Stimulated activated CD8-positive, alpha-beta memory T cell treated with anti-CD3 and anti-CD28 coated beads, Interleukin-2, amount 100 ng/mL, for 1 hour (primary cell): ENCODE data around the gene FAM156B.
"Not testable (repeated sequence)": the region's sequence is repeated elsewhere in the genome, so short reads cannot be mapped to it uniquely, and the experiment has no call there.

ENCODE experiments used
- DNase-seq, 2 donors: peaks; one replicate each; pipeline ENCODE4 v3.0.0-alpha.2; 2020; ENCODE audit warnings: low read depth in 2 of 2

FAM156B gene

GRCh38 chrX:52923781-52924241 is 26.7 kb downstream of the FAM156B start:
- DNase-seq = no peak

DNA sequence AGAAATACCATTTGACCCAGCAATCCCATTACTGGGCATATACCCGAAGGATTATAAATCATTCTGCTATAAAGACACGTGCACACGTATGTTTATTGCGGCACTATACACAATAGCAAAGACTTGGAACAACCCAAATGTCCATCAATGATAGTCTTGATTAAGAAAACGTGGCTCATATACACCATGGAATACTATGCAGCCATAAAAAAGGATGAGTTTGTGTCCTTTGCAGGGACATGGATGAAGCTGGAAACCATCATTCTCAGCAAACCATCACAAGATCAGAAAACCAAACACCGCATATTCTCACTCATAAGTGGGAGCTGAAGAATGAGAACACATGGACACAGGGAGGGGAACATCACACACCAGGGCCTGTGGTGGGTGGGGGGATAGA is 33.1 kb downstream of the FAM156B start:
- DNase-seq = not testable (repeated sequence)

- DNase-seq = no peak
Measured at GRCh38 chrX:52933213-52933612, 36.1 kb downstream of the FAM156B start.

DNA sequence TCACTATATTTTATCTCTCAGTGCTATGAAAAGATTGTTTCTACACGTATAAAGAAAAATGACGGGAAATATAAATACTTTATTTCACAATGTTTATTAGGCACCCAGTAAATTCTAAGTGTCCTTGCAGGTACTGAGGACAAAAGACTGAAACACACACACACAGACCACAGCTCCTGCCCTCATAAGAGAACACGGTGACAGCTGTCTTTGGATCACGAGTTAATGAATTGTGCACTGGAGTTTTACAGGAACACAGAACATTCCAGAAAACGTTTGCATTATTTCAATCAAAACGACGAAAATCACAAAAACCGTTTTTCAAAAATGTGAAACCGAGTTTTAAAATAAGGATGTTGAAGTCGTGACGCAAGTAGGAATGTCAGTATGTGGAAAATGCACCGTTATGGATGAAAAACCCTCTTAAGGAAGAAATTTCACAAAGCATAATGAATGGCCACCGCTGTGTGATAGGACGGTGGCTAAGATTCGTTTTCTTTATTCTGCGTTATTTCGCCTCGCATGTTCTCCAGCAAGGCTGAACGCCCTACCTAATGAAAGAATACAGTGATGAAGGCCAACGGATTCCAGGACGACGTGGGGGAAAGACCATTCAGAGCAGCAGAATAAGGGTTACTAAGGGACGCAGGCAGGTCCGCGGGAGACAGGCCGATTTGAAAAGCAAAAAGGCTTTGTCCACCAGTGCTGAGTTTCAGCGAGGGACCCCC is 37.0 kb downstream of the FAM156B start:
- no peak for DNase-seq

DNA sequence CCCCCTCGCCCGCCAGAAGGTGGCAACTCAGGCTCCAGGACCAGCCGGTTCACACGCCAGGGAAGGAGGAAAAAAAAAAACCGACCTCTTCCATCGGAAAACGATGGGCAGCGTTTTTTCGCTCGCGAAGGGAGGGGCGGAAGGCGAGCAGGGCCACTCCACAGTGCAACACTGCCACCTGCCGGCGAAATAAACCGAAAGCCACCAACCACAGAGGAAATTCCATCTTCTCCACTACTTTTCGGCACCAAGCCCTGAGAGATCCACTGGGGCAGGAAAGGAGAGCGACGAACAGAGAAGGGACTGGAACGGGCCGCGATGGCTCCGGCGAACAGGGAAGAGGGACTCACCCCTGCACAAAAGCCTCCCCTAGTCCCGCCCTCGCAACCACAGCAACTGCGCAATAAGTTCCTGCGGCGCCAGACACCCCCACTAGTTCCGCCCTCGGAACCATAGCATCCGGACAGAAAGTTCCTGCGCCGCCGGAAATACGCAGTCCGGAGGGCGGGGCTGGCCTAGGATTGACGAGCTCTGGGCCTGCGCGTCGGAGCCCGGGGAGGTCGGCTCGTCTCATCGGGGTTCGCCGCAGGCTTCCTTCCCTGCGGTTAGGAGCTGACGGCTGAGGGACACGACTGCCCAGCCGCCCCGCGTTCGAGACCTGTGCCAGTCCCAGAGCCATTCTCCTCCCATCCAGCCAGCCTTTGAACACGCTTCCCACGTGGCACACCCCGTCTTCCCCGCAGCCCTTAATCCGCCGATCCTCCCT is 37.8 kb downstream of the FAM156B start:
- DNase-seq = peak; percentile 81 to 93

- not testable (repeated sequence) for DNase-seq
Measured at GRCh38 chrX:52935470-52935784, 38.3 kb downstream of the FAM156B start.

DNA sequence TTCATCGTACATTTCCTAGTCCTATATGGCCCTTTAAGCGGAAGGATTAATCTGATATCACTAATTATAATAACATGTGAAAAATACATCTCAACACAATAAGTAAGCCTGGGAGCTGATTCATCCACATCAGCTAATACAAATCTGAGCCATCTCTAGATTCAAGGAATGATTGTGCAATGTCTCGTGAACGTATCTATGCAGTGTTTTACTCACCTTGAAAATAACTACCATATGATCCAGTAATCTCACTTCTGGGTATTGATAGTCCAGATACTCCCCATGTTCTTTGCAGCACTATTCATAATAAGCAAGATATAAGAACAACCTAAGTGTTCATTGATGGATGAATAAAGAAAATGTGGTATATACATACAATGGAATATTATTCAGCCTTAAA is 43.6 kb downstream of the FAM156B start:
- not testable (repeated sequence) for DNase-seq

GRCh38 chrX:52941728-52942127 is 44.6 kb downstream of the FAM156B start:
- DNase-seq = not testable (repeated sequence)

- DNase-seq = not testable (repeated sequence)
Measured at GRCh38 chrX:52945838-52946494, 48.8 kb downstream of the FAM156B start.

DNA sequence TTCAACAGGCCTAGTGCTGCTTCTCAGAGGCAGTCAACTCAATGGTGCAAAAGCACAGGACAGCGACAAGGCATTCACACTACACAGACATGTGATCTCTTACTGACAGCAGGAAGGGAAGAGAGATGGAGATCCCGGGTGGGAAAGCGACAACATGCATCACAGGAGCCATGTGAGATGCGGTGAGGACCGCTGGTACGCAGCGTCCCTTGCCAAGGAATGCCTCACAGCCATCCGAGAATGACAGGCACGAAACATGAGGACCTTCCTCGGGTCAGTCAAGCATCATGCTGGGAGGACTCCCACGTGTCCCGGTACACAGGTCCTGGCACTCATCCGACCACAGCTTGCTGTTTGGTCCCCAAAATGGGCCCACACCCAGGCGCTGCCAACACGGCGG is 50.4 kb downstream of the FAM156B start:
- DNase-seq = not testable (repeated sequence)

- not testable (repeated sequence) for DNase-seq
Measured at GRCh38 chrX:52948265-52948664, 51.1 kb downstream of the FAM156B start.

DNA sequence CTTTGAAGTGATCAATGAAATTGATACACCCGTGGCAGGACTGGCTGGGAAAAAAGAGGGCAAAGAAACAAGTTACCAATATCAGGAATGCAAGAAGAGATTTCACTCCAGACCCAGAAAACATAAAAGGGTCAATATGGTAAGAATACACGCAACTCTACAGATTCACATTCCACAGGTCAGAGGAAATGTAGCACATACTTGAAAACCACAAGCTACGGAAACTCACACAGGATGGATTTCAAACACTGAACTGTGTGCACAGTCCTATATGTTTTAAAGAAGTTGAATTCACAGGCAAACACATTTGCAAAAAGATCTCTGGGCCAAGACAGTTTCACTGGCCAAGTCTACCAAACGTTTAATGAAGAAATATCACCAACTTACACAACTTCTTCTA is 52.2 kb downstream of the FAM156B start:
- DNase-seq = not testable (repeated sequence)

DNA sequence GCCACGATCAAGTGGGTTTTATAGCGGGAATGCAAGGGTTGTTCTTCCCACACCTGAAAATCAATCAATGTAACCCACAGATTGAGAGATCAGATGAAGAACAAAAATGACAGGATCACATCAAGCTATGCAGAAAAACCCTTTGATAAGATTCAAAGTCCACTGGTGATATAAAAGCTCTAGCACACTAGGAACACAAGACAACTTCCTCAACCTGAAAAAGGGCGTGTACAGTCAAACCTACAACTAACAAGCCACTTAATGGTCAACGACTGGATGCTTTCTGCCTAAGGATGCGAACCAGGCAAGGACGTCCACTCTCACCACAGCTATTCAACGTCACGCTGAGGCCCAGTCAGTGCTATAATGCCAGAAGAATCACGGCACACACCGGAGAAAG is 52.8 kb downstream of the FAM156B start:
- not testable (repeated sequence) for DNase-seq
